NCI-H345 treated with DMSO at 0.1 percent for 48 hours (cell line): ENCODE measurements around the gene TPRN.

Source experiments
- DNase-seq: peaks from one replicate; lab custom pipeline; 2025; ENCODE audit not compliant: unreplicated experiment; lab: John Stamatoyannopoulos, UW

Gene TPRN

GRCh38 chr9:137146527-137146918, 54.0 kb downstream of the TPRN start:
- DNase-seq: no peak

DNA sequence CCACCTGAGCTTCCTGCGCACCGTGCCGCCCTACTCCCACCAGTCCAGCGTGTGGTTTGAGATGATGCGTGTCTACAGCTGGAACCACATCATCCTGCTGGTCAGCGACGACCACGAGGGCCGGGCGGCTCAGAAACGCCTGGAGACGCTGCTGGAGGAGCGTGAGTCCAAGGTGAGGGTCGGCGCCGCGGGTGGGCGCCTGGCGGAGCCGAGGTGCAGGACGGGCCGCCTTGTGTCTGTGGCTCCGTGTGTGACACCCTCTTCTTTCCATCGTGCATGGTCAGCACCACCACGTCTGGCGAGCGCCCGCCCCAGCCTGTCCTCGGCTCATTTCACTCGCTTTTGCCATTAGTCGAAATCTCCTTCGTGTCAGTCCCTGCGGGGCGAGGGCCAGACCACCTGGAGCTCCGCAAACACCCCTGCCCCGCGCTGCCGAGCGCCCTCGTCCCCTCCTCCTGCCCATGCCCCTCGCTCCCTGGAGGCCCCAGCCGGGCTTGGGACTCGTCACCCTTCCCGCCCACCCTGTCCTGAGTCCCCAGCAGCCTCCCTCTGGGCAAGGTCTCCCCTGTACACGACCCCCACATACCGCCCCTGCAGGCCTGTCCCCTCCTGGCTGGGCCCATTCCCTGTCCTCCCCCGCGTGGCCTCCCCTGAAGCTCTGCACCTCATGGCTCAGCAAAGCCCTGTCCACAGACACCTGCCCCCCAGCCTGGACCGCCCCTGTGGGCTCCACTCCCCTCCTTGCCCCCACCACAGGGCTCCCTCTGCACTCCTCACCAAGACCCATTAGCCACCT, 54.6 kb downstream of the TPRN start:
- no peak for DNase-seq

DNA sequence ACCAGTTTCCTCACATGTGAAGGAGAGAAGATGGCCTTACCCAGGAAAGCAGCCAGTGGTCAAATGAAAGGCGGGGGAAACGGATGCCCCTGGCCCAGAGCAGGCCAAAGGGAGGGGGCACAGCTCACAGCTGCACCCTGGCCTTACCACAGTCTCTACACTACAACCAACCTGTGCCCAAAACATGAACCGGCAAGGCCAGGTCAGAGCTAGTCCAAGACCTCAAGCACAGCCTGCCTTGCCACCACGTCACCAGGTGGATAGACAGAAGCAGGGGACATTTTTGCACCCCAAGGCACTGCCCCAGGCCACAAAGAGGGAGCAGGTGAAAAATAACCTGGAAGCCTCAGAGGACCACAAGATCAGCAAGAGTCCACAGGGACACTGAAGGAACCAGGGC, 57.1 kb downstream of the TPRN start:
- DNase-seq: no peak

DNA sequence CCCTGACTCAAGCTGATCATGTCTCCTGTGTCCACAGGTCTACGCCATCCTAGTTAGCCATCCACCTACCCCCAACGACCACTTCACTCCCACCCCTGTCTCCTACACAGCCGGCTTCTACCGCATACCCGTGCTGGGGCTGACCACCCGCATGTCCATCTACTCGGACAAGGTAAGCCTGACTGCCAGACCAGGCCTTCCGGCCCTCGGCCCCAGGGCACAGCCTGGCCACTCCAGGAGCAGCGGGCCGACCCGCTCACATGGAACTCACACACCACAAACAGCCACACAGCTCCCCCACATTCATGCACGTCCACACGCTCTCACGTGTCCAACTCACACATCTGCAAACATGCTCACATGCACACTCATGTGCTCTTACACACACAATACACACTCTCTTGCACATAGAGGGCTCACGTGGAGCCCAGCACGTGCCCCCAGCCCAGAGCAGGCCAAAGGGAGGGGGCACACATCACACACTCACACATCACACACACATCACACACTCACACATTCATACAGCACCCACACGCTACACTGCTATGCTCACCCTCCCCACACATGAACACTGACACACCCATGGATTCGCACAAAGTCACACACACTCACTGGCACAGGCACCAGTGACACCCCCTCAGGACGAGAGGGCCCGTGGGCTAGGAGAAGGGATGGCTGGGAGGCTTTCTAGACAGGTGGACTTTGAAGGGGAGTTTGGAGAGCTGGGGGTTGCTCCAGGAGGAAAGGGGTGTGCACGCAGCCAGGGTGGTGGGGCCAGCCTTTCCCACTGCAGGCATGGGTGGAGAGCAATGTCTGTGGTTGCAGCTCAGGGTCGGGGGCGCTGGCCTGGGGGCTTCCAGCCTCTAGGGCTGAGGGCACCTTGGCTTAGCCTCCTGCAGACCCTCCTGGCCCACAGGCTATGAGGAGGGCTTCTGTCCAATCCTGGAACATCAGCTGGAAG, 58.3 kb downstream of the TPRN start:
- no peak for DNase-seq
